BE2C (cell line): ENCODE measurements around the gene OMA1.
A peak's percentile ranks its signal among the peaks of the same experiment; 100 is the strongest.

Experiments used
- DNase-seq: peaks from one replicate; pipeline ENCODE4 v3.0.0-alpha.2; 2020
- H3K27me3 ChIP-seq: fragments of 250-450 bp; sonication (Bioruptor Pico); 2 replicates; pipeline ENCODE4 v1.5.1; 2020; ENCODE audit warnings: mild to moderate bottlenecking
- H3K36me3 ChIP-seq: fragments of 250-450 bp; sonication (Bioruptor Pico); 2 replicates; pipeline ENCODE4 v1.5.1; 2020; ENCODE audit warnings: mild to moderate bottlenecking
- H3K4me1 ChIP-seq: fragments of 250-450 bp; sonication (Bioruptor Pico); 2 replicates; pipeline ENCODE4 v1.5.1; 2020
- H3K4me3 ChIP-seq: 2 replicates; pipeline ENCODE4 v1.5.1; 2011; ENCODE audit warnings: low read depth, low read length
- H3K9me3 ChIP-seq: fragments of 250-450 bp; sonication (Bioruptor Pico); 2 replicates; pipeline ENCODE4 v1.5.1; 2020
- TF ChIP-seq, protein P1 (sequence below): IDR thresholded peaks from 2 replicates; pipeline ENCODE4 v1.5.1; 2012; ENCODE audit warnings: mild to moderate bottlenecking, low read depth, low read length

OMA1 gene

DNA sequence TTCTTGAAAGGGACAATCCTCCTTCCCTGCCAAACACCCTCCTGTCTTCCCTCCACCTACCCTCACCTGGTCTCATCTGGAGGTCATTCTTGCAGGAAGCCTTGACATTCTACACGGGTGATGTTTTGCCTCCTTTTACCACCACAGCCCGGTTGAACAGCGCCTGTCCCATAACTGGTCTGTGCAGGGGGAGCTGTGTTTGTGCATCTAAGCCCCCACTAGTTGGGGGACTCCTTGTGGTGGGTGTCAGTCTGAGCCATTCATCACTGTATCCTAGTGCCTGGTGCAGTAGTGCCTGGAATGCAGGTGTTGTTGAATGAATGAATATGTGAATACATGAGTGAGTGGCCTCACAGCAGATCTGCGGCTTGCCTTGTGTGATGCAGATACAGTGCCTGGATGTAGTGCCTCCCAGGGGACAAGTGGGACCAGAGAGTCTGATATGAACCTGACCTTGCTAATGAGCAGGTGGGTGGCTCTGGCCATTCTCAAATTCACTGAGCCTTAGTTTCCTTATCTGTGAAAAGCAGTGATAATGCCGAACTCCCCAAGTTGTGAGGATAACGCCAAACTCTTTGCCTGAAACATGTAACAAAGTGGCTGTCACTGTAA, 79.8 kb downstream of the OMA1 start:
- TF ChIP-seq, protein P1, sequence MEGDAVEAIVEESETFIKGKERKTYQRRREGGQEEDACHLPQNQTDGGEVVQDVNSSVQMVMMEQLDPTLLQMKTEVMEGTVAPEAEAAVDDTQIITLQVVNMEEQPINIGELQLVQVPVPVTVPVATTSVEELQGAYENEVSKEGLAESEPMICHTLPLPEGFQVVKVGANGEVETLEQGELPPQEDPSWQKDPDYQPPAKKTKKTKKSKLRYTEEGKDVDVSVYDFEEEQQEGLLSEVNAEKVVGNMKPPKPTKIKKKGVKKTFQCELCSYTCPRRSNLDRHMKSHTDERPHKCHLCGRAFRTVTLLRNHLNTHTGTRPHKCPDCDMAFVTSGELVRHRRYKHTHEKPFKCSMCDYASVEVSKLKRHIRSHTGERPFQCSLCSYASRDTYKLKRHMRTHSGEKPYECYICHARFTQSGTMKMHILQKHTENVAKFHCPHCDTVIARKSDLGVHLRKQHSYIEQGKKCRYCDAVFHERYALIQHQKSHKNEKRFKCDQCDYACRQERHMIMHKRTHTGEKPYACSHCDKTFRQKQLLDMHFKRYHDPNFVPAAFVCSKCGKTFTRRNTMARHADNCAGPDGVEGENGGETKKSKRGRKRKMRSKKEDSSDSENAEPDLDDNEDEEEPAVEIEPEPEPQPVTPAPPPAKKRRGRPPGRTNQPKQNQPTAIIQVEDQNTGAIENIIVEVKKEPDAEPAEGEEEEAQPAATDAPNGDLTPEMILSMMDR: no peak
- H3K4me1 ChIP-seq: no peaks in the 10 kb centered on the region
- H3K4me3 ChIP-seq: no peak overlapping the region
- no peaks in the 10 kb centered on the region for H3K9me3 ChIP-seq
- no peaks in the 10 kb centered on the region for H3K27me3 ChIP-seq
- DNase-seq: peak; percentile 68
- H3K36me3 ChIP-seq: no peaks in the 10 kb centered on the region

DNA sequence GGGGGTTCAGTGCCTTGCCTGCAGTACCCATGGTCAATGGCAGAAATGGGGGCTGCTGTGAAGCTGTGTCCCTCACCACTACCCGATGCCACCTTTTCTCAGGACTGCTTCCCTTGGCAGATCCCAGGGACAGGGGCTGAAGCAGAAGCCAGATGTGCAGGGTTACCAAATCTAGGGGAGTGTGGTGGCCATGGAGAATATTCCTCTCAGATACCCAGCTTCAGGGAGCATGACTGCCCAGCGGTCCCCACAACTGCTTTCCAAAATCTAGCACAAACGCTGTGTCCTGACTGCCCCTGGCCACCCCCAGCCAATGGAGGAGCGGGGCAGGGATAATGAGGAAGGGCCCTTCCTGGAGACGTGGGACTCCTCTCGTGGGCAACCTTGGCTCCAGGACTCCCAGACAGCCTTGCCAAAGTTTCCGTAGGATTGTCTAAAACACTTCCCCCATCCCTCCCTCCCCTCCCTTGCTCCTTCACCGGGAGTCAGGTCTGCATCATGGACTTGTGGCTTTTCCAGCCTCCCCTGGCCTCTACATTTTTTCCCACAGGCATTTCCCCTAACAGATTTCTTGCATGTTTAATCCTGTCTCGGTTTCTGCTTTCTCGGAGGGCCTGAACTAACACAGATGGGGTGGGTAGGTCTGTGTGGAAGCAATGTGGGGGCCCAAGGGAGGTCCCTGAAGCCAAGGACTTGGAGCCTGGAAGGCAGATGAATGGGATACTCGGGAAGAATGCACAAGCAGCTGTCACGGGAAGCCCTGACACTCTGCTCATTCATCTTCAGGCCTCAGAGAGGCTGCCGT, 80.5 kb downstream of the OMA1 start:
- TF ChIP-seq, protein P1: no peak
- DNase-seq: no peak
- Histone ChIP-seq H3K36me3 (no peaks in the 10 kb centered on the region), H3K4me1 (no peaks in the 10 kb centered on the region), H3K4me3 (no peak overlapping the region), H3K27me3 (no peaks in the 10 kb centered on the region), H3K9me3 (no peaks in the 10 kb centered on the region)

DNA sequence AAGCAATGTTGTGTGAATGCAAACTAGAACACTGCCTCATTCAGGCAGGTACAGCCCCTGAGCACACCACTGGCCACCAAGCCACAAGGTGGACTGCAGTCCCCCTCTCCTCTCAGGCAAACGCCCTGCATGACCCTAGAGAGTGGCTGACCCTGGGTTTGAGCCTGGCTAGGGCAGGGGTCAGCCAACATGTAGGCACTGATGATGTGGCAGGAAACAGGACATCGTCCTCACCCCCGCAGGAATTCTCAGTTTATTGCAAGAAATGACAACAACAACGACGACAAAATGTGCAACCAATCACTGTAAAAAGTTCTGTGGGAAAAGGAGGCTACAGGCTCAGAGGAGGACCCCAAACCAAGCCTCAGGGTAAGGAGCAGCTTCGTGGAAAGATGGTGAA, 81.3 kb downstream of the OMA1 start:
- Histone ChIP-seq H3K36me3 (no peaks in the 10 kb centered on the region), H3K4me3 (no peak overlapping the region), H3K9me3 (no peaks in the 10 kb centered on the region), H3K4me1 (no peaks in the 10 kb centered on the region), H3K27me3 (no peaks in the 10 kb centered on the region)
- DNase-seq: no peak
- TF ChIP-seq, protein P1: no peak

DNA sequence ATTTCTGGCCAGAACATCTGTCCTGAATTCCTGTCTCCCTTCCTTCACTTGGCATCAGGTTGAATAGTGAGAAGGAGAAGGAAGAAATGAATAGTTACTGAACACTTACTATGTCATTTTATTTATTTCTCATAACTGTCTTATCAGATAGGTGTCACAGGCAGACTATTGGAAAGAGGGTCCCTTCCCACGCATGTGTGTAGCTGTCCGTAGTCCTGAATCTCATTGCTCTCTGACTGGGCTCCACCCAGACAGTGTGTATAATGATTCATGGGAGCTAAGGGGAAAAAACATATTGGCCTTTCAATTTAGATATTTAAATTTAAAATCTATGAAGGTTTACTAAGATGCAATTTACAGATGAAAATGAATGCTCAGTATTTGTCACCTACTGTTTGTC, 86.1 kb downstream of the OMA1 start:
- DNase-seq: no peak
- TF ChIP-seq, protein P1: no peak

DNA sequence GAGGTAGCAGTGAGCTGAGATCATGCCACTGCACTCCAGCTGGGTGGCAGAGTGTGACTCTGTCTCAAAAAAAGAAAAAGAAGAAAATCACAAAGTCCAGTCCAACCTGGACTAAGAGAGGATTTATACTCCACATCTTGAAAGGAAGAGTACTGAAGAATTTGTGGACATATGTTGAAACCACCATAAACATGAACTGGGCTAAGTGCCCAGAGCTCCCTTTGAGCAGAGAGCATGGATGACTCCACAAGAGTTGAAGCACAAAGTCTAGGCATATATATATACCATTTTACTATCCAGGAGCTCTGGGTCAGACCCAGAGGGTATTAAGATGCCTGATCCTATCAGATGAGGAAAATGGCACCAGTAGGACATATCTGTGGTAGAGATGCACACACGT, 86.6 kb downstream of the OMA1 start:
- Histone ChIP-seq H3K27me3 (no peaks in the 10 kb centered on the region), H3K36me3 (no peaks in the 10 kb centered on the region), H3K4me1 (no peaks in the 10 kb centered on the region), H3K9me3 (no peaks in the 10 kb centered on the region), H3K4me3 (no peak overlapping the region)
- TF ChIP-seq, protein P1: no peak
- DNase-seq: no peak

More for the DNA sequence above, 86.1 kb downstream of the OMA1 start:
- Histone ChIP-seq H3K9me3 (no peaks in the 10 kb centered on the region), H3K4me3 (no peak overlapping the region), H3K4me1 (no peaks in the 10 kb centered on the region), H3K27me3 (no peaks in the 10 kb centered on the region), H3K36me3 (no peaks in the 10 kb centered on the region)

DNA sequence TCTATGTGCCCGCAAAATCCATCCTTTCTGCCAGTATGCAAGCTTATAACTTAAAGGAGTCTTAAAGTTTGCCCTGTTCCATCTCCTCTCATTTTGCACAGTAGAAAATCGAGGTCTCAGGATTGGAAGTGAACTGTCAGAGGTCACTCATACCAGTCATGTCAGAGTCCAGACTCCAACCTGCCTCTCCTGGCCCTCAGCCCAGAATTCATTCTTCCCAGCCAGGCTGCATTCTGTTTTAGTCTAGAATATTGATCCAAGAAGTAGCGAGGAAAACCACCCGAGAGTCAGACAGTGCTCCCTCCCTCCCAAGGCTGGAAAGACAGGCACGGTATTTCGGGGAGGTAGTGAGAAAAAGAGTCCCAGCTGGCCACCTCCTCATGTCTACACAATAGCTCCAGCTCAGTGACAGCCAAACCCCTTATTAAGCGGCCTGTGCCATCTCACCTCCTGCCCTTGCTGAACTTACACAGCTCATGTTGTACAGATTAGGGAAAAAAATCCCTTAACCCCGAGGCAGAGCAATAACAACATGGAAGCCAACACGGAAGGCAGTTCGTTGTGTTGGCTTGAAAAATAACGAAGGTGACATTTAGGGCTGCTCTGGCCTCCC, 89.4 kb downstream of the OMA1 start:
- no peak for DNase-seq
- Histone ChIP-seq H3K4me3 (no peak overlapping the region), H3K4me1 (no peaks in the 10 kb centered on the region), H3K27me3 (no peaks in the 10 kb centered on the region), H3K36me3 (no peaks in the 10 kb centered on the region), H3K9me3 (no peaks in the 10 kb centered on the region)
- TF ChIP-seq, protein P1: no peak
